Stimulated activated CD8-positive, alpha-beta memory T cell treated with anti-CD3 and anti-CD28 coated beads, Interleukin-7, amount 100 ng/mL, for 1 hour (primary cell): ENCODE measurements around the gene RETREG1.

Experiments used
- DNase-seq, 2 donors: peaks; one replicate each; pipeline ENCODE4 v3.0.0-alpha.2; 2020; ENCODE audit warnings: low read depth in 2 of 2

RETREG1 gene

DNA sequence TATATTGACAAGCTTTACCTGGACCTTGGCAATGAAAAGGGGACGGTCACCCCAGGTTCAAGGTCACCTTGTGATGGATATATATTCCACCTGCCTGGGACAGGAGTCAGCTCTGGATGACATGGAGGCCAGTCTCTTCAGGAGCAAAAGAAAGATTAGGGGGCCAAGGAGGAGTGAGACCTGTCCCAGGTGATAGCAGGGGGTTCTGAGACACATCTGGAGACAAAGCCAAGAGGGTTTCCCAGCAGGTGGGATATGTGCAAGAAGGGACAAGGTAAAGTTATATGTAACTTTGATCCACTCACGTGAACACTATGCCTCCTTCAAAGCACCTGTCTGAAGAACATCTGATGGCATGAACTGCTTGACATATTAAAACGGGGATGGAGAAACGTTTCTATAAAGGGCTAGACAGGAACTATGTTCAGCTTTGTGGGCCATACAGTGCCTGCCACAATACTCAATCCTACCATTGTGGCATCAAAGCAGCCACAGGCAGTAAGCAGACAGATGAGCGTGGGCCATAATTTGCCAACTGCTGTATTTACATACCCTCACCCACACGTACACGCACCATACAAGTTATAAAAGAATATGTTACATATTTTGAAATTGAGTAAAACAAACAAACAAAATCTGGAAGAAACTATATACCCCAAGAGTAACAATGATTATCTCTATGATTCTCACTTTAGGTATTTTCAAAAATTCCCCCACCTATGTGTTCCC lies 88.3 kb downstream of the RETREG1 start:
- DNase-seq: no peak

DNA sequence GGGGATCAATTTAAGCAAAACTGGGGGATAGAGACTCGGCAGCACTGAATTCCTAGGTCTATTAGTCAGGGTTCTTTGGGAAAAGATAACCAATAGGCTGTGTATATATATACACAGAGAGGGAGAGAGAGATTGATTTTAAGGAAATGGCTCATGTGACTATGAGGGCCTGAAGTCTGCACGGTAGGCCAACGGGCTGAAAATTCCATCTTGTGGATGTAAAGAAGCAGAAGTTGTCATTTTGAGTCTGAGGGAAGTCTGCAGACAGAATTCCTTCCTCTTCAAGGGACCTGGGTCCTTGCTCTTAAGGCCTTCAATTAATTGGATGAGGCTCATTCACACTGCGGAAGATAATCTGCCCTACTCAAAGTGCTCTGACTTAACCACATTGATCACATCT lies 91.1 kb downstream of the RETREG1 start:
- DNase-seq: no peak

GRCh38 chr5:16524286-16524685 lies 92.5 kb downstream of the RETREG1 start:
- no peak for DNase-seq

DNA sequence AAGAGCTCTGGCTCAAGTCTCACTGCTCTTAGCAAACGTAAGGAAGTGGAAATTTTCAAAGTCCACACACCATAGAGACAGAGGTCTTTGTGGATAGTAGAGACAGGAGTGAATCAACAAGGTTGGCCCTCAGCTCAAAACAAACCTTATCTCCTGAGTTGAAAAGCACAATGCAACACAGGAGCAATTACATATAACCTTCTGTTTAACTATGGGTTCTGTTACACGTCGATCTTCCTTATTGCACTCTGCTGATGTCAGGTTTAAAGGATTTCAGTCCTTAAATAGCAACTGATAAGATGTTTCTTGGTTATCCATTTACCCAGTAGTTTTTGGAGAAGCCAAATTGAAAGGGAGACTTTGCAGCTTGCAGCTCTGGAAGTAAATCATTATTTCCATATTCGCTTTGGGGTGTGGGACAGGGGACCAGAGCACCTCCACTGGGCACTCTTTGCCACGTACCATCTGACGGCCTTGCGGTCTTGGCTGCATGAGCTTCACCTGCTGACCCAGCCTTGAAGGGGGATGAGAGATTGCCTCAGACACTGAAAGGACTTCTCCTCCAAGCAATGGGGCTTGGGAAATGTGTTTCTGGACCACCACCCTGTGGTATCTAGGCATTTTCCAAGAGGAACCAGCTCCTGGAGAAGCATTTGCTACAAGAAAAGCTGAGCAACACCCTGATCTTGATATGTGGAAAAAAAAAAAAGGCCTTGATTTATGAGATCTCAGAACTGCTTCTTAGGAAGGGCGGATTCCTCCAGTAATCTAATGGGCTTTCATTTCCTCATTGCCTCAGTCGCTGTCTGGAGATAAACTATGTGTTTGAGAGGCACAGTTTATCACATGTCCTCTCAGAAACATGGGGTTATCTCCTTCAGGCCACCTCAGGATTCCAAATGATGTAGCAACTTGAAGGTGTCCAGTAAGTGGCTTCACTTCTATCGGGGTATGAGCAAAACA lies 95.0 kb downstream of the RETREG1 start:
- no peak for DNase-seq

DNA sequence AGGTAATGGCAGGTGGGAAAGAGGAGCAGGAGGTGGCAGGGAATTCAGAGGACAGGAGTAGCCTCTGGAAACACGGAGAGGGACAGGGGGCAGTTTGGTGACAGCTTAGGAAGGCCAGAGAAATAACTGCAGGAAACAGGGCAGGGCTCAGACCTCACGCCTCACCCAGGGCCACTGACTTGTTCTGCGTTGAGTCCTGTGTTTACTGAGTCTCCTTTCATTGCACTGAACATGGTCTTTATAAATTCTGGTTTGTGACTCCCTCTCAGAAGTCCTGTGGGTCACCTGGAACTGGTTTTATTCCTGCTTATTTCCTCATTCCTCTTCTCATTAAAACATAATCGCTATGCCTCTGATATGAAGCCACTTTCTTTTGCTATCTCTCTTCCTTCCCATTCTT lies 96.0 kb downstream of the RETREG1 start:
- no peak for DNase-seq

GRCh38 chr5:16519435-16519834 lies 97.4 kb downstream of the RETREG1 start:
- no peak for DNase-seq

GRCh38 chr5:16518606-16519005 lies 98.2 kb downstream of the RETREG1 start:
- no peak for DNase-seq

DNA sequence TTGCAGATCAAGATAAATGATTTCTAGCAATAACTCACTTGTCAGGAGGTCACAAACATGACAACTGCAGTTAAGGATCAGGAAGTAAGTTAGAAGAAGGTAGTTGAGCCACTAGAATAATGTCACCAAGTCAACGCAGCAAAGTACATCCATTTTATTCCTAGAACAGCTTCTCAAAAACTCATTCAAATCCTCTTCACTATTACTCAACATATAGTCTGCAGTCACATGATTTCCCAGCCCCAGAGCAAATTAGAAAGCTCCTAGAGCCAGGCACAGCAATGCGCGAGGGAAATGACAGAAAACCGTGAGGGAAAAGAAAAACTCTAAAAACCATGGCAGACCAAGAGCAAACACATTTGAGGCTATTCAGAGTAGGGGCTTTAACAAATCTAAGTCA lies 101.3 kb downstream of the RETREG1 start:
- DNase-seq: no peak

GRCh38 chr5:16510098-16510497 lies 106.7 kb downstream of the RETREG1 start:
- DNase-seq: no peak

- DNase-seq: no peak
Observed at GRCh38 chr5:16508730-16509531, 107.9 kb downstream of the RETREG1 start.

- DNase-seq: no peak
Observed at GRCh38 chr5:16507716-16508115, 109.1 kb downstream of the RETREG1 start.

GRCh38 chr5:16505904-16506303 lies 110.9 kb downstream of the RETREG1 start:
- no peak for DNase-seq

- no peak for DNase-seq
Observed at GRCh38 chr5:16505140-16505891, 111.5 kb downstream of the RETREG1 start.

- no peak for DNase-seq
Observed at GRCh38 chr5:16504571-16504970, 112.2 kb downstream of the RETREG1 start.

DNA sequence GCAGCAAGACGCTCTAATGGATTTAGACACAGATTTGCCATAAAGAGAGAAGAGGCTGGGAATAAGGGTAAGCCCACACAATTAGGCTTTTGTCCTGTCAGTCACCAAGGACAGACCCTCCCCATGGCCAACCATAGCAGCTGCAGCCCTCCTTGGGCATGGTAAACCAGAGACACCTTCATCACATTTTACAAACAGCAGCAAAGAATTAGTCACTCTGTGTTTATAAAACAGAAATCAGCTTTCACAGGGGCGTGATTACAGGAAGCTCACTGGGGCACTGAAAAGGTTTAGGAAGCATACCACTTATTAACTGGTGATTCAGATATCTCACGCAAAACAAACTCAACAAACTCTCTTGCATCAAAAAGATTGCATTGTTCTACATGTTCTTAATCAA lies 113.9 kb downstream of the RETREG1 start:
- no peak for DNase-seq

DNA sequence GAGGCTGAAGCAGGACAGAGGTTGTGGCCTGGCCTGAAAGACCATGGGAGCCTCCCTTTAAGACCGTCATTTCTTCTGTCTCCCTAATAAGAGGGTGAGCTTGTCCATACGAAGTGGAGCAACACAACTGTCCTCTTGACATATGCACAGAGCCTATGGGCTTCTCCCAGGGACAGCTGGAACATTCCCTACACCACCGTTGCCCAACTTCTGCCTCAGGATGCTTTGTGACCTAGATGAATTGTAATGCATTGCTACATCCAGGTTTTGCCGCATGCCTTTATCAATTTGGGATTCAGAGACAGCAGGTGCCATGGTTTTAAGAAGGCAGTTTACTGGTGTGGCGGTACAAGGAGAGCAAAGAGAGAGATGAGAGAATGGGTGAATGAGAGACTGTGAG lies 116.8 kb downstream of the RETREG1 start:
- no peak for DNase-seq

DNA sequence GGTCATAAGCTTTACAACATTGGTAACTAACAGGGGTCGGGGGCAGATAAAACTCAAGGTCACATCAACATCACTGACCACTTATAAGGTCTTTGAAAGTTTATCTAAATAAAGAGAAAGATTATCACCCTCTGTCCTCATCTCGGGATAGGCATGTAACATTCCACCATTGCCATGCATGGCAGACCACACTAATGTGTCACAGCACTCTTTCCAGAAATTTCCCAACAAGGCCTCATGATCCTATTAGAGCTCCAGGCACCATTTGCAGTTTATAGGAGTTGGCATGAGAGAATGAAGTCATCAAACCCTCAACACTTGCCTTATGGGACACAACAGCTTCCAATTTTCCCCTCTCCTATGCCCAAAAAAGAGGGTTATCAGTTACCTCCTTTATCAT lies 119.3 kb downstream of the RETREG1 start:
- no peak for DNase-seq

DNA sequence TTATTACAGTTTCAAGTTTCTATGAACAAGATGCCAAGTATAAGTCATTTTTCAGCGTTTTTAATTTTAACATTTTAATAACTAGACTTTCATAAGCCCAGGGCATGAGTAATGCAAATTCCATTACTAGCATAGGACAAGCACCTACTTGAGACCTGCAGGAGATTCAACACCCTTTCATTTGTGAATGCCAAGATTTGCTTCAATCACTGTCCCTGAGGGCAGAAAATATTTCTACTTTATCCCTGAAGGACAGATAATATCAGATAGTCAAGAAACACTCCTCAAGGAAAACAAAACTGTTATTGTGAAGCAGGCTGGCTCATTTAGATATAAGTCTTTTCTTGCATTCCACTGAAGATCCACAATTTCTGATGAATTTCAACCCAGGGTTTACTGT lies 123.5 kb downstream of the RETREG1 start:
- no peak for DNase-seq

- no peak for DNase-seq
Observed at GRCh38 chr5:16492398-16493140, 124.2 kb downstream of the RETREG1 start.

DNA sequence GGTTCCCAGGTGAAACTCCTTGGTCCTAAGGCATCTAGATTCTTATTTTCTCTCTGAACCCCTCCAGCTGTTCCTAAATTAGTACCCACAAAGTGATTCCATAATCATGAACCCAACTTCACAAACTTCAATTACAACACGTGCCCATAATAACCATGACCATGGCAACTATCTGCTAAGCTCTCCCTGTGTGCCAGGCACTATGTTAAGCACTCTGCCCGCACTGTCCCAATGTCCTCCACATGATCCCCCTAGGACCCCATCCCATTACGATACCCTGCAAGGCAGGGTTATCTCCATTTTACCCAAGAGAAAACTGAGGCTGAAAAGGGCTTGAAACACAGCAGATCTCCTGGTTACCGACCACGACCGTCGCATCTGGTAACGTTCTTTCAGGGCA lies 125.9 kb downstream of the RETREG1 start:
- DNase-seq: no peak

DNA sequence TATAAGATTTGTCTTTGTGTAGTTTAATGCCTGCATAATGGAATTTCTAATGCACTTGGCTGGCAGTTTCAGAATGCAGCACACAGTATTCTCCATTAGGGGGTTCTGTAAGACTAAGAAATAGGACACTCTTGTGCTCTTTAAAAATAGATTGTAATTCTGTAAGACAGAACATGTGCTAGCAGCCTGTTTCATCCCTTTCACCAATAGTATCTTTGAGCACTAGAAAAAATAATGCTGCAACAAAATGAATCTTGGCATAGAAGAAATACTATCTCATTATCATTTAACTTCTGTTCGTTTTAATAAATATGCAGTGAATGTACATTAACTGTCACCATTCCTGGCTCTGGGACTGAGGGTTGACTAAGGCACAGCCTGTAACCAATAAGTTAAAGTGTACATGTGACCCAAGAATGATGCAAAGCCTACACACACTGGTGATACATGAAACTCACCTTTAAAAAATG lies 127.4 kb downstream of the RETREG1 start:
- no peak for DNase-seq
